Left forelimb (tissue), 1 donor: ENCODE data around the gene AP3D1.
"Not testable (repeated sequence)": the region's sequence is repeated elsewhere in the genome, so short reads cannot be mapped to it uniquely, and the experiment has no call there.

ENCODE experiments used
- DNase-seq: peaks from one replicate; pipeline ENCODE4 v3.0.0-alpha.2; 2018; ENCODE audit warnings: low spot score

The AP3D1 gene

DNA sequence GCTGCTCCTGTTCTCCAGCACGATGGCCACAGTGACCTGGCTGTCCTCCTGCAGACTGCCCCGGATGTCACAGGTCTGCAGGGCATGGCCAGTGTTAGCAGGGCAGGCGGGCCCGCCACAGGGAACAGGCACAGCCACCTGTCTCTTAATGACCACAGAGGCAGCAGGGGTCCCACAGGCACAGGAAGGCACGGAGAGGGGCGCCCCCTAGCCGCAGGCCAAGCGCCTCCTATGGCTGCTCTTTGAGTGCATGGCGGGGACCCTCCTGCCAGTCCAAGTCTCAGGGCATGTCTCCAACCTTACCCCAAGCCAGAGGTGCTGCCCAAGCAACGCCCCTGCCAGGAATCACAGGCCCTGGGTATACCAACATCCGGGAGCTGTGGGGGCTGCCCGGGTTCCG lies 40.5 kb downstream of the AP3D1 start:
- no peak for DNase-seq

DNA sequence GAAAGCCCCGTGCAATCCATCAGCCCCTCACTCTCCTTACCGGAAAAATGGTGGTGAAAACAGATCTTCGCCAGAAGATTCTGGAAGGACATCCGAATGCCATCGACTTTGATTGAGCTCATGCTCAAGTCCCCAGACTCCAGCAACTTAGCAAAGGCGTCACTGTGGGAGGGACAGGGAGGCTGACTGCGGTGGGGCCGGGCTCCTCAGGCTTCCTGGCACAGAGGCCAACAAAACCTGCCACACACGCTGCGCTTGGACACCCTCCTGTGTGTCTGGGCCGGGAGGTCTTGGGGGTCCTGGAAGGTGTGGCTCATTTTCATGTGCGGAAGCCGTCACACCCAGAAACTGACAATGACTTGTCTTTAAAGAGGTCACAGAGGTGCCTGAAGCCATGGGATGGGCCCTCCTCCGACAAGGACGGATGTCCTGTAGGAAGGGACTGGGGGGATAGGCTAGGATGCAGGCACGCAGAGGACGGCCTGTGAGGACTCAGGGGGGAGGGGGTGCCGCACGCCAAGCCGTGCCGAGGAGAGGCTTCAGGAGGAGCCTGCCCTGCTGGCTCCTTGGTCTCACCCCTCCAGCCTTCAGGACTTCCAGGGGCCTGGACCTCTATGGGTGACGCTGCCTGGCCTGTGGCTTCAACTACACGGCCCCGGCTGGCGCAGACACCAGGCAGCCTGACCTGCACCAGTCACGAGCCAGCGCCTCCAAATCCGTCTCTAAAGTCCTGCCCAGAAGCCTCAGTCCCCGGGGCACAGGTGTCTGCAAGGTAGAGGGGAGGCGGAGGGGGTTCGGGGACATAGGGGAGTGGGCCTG lies 42.1 kb downstream of the AP3D1 start:
- DNase-seq: no peak

DNA sequence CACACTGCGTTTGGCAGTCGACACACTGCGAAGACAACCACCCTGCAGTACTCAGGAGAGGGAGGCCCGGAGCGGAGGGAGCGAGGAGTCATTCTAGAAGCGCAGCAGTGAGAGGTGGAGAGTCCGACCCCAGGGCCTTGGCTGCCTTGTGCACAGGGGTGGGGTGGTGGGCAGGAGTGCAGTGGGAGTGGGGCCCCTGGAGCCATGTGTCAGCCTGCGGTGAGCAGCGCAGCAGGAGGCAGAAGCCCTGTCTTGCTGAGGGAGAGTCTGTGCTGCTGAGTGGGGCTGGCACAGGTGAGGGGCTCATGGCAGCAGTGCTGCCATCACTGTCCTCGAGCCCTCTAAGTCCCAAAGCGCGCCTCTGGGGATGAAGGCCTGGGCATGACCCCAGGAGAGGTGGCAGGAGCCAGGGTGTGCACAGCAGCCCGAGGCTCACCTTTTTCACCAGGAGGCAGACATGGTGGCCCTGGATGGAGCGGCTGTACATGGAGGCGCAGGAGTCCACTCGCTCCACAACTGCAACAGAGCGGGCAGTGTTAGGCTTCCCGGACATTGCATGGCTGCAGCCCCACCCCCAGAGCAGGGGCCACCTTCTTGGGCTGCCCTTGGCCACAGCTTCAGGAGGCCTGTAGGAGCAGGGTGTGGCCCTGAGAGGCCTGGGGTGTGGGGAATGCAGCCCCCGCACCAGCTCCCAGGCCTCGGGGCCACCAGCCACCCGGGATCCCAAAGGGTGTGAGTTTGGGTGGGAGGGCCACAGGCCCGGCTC lies 42.9 kb downstream of the AP3D1 start:
- DNase-seq: no peak

DNA sequence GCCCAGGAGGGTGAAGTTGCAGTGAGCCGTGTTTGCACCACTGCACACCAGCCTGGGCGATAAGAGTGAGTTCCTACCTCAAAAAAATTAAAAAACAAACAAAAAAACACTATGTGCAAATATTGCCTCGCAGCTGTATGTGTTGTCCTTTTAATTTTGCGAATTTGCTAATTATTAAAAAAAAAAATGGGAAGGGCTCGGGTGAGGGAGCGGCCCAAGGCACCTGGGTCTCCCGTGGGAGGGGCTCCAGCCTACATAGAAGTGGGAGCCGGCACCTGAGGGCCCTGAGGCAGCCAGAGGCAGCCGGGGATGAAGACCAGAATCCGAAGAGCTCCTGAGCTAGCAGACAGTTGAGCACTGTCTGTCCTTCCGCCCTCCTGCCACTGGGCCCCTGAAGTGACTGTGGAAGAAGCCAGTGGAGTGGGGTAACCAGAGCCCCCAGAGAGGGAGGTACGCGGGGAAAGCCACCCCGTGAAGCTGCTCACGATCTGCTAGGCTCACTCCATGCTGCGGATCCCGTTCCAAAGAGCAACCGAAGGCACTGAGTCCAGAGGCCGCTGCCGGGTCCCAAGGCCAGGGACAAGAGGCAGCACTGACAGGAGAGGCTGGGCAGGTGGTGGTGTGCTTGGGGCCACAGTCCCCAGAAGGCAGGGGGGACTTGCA lies 48.2 kb downstream of the AP3D1 start:
- DNase-seq: no peak

DNA sequence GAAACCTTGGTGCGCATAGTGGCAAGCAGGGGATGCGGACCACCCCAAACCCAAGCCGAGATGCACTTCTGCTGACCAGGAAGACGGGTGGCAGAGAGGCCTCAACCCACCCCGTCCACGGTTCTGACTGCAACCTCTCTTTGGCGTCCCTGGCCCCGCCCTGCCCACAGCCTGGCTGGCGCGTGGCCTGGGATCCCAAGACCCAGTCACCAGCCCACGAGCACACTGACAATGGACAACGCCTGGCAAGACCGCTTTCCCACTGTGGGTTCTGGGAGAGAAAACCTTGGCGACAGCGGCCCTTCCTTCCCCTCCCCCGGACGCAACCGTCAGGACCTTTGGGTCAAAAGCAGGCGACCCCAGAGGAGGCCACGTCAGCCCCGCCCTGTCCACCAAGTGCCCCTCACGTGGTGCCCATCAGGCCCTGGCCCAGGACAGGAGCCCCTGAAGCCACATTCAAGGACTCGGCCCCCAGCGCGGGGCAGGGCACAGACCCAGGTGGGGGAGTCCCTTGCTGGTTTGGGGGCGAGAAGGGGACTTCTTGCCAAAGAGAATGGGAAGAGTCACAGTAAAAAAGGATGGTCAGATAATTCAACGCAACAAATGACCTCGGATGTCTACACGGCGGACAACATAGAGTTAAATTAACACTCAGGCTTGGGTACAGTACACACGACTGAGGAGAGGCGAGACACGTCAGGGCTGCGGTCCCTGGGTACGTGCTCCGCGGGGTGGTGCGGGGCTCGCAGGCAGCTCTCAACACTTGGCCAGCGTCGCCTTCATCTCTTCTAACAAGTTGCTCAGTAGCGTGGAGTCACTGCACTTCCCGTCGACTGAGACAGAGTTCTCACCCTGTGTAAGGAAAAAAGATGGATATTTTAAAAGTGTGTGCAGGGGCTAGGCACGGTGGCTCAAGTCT lies 49.7 kb downstream of the AP3D1 start:
- DNase-seq: no peak

DNA sequence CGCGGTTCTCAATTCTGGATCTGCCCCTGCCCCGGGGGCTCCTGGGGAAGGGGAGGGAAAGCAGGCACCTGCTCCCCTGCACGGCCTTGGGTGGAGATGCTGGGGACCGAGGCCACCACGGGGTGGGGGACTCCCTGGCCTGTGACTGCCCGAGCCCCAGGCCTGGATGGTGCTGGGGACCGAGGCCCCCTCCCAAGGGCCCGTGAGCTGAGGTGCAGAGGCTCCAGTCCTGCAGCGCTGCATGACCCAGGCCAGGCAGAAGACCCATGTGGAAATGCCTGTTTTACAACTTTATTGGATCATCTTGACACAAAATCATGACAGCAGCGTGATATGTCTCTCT lies 50.7 kb downstream of the AP3D1 start:
- DNase-seq: no peak

DNA sequence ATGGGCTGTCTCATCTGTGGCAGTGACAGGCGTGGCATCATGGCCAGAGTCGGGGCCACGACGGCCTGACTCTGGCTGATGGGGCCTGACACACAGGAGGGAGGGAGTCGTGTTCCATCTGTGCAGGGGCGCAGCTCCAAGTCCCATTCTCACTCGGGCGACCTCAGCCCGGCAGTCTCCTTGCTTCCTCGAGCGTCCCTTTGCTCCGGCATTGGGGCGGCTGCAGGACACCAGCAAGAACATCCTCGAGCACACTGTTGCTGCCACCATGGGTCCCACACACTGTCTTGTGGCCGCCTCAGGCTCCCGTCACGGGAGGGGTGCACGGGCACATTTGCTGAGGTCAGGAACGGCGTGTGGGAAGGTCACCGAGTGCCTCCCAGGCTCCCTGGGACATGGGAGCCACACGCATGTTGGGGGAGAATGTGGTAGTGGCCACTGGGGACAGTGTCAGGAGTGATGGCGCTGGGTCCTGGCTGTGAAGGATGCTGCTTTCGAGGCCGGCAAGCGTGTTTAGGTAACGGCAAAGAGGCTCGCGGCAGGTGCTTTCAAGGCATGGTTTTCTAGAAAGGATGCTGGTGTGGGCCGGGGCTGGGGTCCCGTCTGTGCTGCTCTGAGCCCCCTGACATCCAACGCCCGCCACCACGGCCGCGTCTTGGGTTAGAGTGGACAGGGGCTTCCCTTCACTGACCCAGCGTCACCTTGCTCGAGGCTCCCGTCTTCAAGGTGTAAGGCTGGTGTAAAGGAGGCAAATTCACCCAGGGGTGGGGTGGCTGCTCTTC lies 51.2 kb downstream of the AP3D1 start:
- no peak for DNase-seq

DNA sequence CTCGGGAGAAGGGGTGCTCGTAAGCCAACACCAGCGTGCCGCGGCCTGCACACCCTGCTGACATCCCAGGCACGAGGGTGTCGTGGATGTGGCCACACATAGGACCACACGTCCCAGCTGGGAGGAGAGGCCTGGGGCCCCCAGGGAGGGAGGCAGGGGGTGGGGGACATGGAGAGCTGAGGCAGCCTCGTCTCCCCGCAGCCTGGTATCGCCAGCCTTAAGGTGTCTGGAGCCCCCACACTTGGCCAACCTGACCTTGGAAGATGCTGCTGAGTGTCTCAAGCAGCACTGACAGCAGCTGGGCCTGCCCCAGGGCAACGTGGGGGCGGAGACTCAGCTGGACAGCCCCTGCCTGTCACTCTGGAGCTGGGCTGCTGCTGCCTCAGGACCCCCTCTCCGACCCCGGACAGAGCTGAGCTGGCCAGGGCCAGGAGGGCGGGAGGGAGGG lies 52.3 kb downstream of the AP3D1 start:
- DNase-seq: no peak

DNA sequence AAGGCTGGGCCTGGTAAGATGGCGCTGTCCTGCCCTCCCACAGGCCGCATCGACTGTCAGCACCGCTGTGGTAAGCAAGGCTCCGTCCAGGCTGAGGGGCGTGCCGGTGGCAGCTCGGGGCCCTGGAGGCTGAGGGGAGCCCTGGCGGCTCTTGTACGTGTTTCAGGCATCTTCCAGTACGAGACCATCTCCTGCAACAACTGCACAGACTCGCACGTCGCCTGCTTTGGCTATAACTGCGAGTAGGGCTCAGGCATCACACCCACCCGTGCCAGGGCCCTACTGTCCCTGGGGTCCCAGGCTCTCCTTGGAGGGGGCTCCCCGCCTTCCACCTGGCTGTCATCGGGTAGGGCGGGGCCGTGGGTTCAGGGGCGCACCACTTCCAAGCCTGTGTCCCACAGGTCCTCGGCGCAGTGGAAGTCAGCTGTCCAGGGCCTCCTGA lies 53.5 kb downstream of the AP3D1 start:
- DNase-seq: no peak

DNA sequence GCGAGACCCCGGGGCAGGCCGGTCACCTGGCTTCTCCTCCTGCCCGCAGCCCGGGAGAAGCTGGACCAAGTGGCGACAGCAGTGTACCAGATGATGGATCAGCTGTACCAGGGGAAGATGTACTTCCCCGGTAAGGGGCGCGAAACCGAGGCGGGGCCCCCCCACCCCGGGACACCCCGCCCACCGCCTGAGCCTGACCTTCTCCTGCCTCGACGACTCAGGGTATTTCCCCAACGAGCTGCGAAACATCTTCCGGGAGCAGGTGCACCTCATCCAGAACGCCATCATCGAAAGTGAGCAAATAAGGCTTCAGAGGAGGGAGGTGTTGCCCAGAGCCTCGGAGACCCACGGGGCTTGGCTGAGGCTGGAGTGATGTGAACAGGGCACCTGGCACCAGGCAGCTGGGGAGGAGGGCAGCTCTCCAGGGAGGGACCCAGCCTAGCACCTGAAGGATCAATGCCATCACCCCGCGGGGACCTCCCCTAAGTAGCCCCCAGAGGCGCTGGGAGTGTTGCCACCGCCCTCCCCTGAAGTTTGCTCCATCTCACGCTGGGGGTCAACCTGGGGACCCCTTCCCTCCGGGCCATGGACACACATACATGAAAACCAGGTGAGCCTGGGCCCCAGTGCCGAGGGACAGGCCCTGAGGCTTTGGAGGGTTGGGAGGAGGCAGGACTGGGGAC lies 54.0 kb downstream of the AP3D1 start:
- no peak for DNase-seq

DNA sequence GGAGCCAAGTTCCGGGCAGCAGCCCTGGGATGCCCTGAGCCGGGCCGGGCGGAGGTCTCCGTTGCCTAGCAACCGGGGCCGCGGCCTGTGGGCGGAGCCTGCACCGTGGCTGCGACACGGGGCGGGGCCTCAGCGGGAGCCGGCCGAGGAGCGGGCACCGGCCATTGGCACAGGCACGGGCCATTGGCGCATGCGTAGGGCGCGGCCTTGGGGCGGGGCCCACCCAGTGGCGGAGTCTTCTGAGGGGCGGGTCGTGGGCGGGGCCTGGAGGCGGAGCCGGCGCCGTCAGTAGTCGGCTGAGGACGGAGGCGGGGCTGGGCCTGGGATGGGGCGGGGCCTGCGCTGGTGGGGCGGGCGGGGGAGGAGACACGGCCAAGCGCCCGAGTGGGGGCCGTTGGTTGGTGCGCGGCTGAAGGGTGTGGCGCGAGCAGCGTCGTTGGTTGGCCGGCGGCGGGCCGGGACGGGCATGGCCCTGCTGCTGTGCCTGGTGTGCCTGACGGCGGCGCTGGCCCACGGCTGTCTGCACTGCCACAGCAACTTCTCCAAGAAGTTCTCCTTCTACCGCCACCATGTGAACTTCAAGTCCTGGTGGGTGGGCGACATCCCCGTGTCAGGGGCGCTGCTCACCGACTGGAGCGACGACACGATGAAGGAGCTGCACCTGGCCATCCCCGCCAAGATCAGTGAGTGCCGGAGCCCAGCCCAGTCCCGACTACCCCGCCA lies 54.7 kb downstream of the AP3D1 start, which contains the start of gene IZUMO4:
TSS of gene IZUMO4 (plus strand) at position 436 of the 723 bp plus-strand sequence. CDS start at position 467, 31 bp downstream.
- DNase-seq: peak; percentile 99

DNA sequence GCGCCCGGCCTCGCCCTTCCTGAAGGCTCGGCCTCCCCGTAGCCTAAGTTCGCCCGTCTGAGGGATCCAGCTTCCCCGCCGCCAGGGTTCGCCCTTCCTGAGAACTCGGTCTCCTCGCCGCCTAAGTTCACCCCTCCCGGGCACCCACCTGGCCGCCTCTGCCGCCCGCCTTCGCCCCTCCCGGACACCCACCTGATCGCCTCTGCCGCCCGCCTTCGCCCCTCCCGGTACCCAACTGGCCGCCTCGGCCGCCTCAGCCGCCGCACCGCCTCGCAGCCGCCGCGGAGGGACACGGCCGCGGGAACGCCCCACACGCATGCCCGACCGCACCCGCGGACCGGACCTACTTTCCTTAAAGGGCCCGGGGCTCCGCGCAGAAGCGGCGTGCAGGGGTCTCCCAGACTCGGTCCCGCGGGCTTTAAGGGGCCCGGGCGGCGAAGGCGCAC lies 55.3 kb downstream of the AP3D1 start, which contains the start of gene MOB3A:
TSS of gene MOB3A (minus strand) at position 293 of the 446 bp plus-strand sequence. CDS start 17,766 bp downstream, outside the sequence.
- peak; percentile 96 for DNase-seq

DNA sequence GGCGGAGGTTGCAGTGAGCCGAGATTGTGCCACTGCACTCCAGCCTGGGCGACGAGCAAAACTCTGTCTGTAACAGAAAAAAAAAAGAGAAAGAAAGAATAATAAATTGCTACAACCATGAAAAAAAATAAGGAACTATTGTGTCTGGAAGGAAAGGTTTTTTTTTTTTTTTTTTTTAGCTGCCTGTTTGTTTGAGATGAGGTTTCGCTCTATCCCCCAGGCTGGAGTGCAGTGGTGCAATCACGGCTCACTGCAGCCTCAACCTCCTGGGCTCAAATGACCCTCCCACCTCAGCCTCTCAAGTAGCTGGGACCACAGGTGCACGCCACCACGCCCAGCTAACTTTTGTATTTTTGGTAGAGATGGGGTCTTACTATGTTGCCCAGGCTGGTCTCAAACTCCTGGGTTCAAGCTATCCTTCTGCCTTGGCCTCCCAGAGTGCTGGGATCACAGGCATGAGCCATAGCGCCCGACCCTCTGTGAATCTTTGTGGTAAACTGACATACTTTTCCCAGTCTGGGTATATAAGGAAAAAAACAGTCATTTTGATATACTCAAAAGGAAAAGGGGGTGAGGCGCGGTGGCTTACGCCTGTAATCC lies 59.3 kb downstream of the AP3D1 start:
- DNase-seq: not testable (repeated sequence)

DNA sequence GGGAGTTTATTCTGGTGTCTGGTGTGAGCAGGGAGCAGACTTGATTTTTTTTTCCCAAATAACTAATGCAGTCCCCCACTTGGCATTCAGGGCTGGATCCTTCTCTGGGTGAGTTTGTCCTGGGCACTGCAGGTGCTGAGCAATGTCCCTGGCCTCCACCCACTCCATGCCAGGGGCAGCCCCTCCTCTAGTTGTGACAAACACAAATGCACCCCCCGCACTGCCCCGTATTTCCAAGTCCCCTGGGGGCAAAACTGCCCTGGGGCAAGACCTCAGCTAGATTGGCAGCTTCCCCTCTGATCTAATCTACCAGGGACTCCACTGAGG lies 61.7 kb downstream of the AP3D1 start:
- no peak for DNase-seq

DNA sequence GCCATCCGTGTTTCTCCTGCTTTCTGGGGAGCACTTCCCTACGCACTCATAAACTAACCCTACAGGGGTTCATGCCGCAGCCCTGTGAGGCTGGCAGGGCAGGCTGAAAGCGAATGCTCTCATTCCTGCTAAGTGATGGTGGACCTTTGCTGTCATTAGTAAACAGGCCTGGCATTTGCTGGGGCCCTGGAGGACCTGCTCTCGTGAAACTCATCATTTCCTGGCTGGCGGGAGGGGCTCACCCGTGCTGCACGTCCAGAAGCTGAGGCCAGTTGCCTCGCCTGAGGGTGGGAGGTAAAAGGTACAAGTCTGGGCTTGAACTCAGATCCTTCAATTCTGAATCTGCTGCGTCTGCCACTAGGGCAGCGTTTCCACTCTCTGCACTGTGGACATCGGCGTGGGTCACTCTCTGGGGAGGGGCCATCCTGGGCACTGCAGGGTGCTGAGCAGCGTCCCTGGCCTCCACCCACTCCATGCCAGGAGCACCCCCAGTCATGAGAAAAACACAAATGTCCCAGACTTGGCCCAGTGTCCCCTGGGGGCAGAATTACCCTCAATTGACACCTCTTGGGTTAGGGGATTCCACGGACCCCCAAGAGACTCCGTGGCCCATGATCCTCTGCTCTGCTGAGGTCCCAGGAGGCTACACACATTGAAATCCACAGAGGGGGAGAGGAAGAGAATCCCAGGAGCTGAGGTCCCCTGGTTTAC lies 62.2 kb downstream of the AP3D1 start:
- no peak for DNase-seq

DNA sequence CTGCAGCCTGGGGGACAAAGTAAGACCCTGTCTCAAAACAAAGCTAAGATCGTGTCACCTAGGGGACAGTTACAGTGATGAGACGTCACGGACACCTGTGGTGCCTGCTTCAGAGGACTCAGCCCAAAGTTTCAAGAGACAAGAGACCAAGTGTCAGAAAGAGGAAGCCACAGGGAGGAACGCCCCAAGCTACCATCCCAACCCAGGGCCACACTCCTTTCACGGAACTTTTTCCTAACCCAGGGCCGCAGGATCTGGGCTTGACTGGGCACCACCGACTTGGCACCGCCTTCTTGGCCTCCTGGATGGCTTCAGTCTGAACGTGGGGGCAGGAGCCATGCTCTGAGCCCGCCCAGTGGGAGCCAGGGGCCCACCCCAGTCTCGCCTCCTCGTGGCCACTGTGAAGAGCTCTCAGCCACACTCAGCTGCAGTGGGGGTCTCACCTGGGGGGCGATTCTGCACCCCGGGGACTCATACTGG lies 63.7 kb downstream of the AP3D1 start:
- no peak for DNase-seq

DNA sequence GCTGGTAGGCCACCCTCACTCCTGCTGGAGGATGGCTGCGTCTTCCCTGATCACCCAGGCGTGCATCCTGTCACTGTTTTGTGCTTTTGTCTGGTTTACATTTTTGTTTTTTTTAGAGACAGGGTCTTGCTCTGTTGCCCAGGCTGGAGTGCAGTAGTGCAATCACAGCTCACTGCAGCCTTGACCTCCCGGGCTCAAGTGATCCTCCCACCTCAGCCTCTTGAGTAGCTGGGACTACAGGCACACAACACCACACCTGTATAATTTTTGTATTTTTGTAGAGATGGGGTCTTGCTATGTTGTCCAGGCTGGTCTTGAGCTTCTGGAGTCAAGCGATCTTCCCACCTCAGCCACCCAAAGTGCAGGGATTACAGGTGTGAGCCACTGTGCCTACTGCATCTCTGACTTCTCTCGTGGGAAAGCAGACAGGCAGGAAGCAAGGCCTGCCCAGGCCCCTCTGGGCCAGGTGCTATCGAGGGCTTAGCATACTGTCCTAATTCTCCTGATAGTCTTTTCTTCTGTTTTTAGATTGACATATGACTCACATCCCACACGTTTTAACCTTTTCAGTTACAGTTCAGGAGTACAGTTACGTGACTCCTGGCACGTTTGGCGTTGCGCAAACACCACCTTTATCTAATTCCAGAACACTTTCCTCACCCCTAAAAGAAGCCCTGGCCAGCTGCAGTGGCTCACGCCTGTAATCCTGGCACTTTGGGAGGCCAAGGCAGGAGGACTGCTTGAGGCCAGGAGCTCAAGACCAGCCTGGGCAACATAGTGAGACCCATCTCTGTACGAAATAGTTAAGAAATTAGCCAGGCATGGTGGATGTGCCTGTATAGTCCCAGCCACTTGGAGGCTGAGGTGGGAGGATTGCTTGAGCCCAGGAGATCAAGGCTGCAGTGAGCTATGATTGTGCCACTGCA lies 64.4 kb downstream of the AP3D1 start:
- DNase-seq: not testable (repeated sequence)
